HG02610 (cell line): ENCODE data around the gene TOR4A.

ENCODE experiments used
- ATAC-seq: cut with Tn5 transposase; IDR thresholded peaks from one replicate; pipeline ENCODE4 v1.9.1; 2021; ENCODE audit warnings: mild to moderate bottlenecking, moderate library complexity; ENCODE audit not compliant: unreplicated experiment

The TOR4A gene

DNA sequence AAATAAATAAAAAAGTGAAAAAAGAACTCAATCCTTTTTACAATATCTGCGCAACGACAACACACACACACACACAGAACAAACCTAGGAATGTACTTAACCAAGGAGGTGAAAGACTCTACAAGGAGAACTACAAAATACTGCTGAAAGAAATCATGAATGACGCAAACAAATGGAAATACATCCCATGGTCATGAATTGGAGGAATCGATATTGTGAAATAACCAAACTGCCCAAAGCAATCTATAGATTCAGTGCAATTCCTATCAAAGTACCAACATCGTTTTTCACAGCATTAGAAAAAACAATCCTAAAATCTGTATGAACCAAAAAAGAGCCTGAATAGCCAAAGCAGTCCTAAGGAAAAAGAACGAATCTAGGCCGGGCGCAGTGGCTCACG is 54.4 kb downstream of the TOR4A start:
- ATAC-seq, result no peak
